Stimulated activated naive CD8-positive, alpha-beta T cell treated with anti-CD3 and anti-CD28 coated beads, Interleukin-15, amount 100 ng/mL, for 72 hours (primary cell): Measurements from ENCODE around the gene PLS1.
"Not testable (repeated sequence)": the region's sequence is repeated elsewhere in the genome, so short reads cannot be mapped to it uniquely, and the experiment has no call there.

Source experiments
- ATAC-seq: fragments of 150-1000 bp; cut with Tn5 transposase; 2 replicates; pipeline ENCODE4 v1.10.0; 2021; ENCODE audit warnings: mild to moderate bottlenecking, moderate library complexity
- DNase-seq, 2 donors: peaks; one replicate each; pipeline ENCODE4 v3.0.0; 2021 to 2022
- H3K27ac Mint-ChIP-seq, 2 donors: one replicate each; pipeline ENCODE4 v1.8.0; 2022; ENCODE audit warnings: mild to moderate bottlenecking in 2 of 2, mixed read lengths in 2 of 2, moderate library complexity in 2 of 2
- H3K27me3 Mint-ChIP-seq: one replicate; pipeline ENCODE4 v1.8.0; 2022; ENCODE audit warnings: mixed read lengths
- H3K4me1 Mint-ChIP-seq: one replicate; pipeline ENCODE4 v1.8.0; 2022; ENCODE audit warnings: mild to moderate bottlenecking, mixed read lengths
- H3K4me3 Mint-ChIP-seq, 2 donors: one replicate each; pipeline ENCODE4 v1.8.0; 2022; ENCODE audit warnings: mild to moderate bottlenecking in 2 of 2, mixed read lengths in 2 of 2, moderate library complexity in 1 of 2
- H3K9me3 Mint-ChIP-seq, 2 donors: one replicate each; pipeline ENCODE4 v1.8.0; 2022; ENCODE audit warnings: mixed read lengths in 2 of 2

PLS1 gene

DNA sequence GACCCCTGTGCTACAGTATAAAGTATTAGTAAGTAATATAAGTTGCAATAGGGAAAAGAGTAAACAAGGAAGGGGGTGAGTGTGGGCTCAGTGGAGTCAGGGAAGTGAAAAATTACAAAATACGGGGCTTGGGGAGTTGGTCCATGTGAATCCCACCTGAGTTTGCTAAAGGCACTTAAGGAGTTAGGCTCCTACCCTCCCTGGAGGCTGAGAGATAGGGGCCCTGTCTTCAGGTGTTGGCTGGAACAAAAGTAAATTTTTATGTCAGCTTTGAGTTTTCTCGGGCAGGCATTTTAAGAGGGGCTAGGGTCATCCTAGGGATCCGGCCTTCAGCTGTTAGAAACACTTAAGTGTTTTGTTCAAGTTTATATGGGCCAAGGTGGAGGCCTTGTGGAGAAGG is 135.9 kb downstream of the PLS1 start:
- Mint-ChIP-seq H3K27ac (no peak overlapping the region), H3K27me3 (no peaks in the 10 kb centered on the region), H3K4me3 (no peak overlapping the region), H3K4me1 (no peaks in the 10 kb centered on the region), H3K9me3 (no peaks in the 10 kb centered on the region)
- DNase-seq (no peak), ATAC-seq (no peak)

- ATAC-seq (no peak), DNase-seq (no peak)
- Mint-ChIP-seq H3K27me3 (no peaks in the 10 kb centered on the region), H3K27ac (no peak overlapping the region), H3K9me3 (no peaks in the 10 kb centered on the region), H3K4me1 (no peaks in the 10 kb centered on the region), H3K4me3 (no peak overlapping the region)
Measured at GRCh38 chr3:142734834-142735233, 138.6 kb downstream of the PLS1 start.

- Mint-ChIP-seq H3K27ac (no peak overlapping the region), H3K27me3 (no peaks in the 10 kb centered on the region), H3K9me3 (no peaks in the 10 kb centered on the region), H3K4me1 (no peaks in the 10 kb centered on the region), H3K4me3 (no peak overlapping the region)
- DNase-seq, result no peak
- no peak for ATAC-seq
Measured at GRCh38 chr3:142735462-142735861, 139.3 kb downstream of the PLS1 start.

DNA sequence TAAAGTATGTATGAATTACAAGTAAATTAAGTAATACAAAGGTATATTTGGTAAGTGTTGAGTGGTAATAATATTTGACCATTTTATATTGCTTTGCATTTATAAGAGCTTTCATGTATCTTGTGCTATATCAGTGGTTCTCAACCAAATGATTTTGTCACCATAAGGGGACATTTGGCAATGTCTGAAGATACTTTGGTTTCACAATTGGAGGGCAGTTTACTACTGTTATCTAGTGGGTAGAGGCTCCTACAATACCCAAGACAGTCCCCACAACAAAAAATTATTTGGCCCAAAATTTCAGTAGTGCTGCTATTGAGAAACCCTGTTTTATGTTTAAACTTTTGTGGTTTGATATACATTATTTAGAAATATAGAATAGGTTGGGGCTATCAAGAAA is 142.2 kb downstream of the PLS1 start:
- Mint-ChIP-seq H3K27ac (no peak overlapping the region), H3K4me3 (no peak overlapping the region), H3K4me1 (no peaks in the 10 kb centered on the region), H3K9me3 (no peaks in the 10 kb centered on the region), H3K27me3 (no peaks in the 10 kb centered on the region)
- no peak for DNase-seq
- ATAC-seq, result no peak

GRCh38 chr3:142746646-142747045 is 150.5 kb downstream of the PLS1 start:
- H3K27ac Mint-ChIP-seq, result no peak overlapping the region
- ATAC-seq, result no peak
- no peaks in the 10 kb centered on the region for H3K9me3 Mint-ChIP-seq
- no peaks in the 10 kb centered on the region for H3K27me3 Mint-ChIP-seq
- H3K4me1 Mint-ChIP-seq, result no peaks in the 10 kb centered on the region
- no peak overlapping the region for H3K4me3 Mint-ChIP-seq
- no peak for DNase-seq

- not testable (repeated sequence) for H3K4me1 Mint-ChIP-seq, DNase-seq, H3K27ac Mint-ChIP-seq, H3K27me3 Mint-ChIP-seq, H3K4me3 Mint-ChIP-seq, ATAC-seq, H3K9me3 Mint-ChIP-seq
Measured at GRCh38 chr3:142750531-142750930, 154.3 kb downstream of the PLS1 start.

GRCh38 chr3:142752605-142753004 is 156.4 kb downstream of the PLS1 start:
- H3K27ac Mint-ChIP-seq, H3K4me1 Mint-ChIP-seq, H3K4me3 Mint-ChIP-seq, H3K9me3 Mint-ChIP-seq, ATAC-seq, DNase-seq, H3K27me3 Mint-ChIP-seq: not testable (repeated sequence)

DNA sequence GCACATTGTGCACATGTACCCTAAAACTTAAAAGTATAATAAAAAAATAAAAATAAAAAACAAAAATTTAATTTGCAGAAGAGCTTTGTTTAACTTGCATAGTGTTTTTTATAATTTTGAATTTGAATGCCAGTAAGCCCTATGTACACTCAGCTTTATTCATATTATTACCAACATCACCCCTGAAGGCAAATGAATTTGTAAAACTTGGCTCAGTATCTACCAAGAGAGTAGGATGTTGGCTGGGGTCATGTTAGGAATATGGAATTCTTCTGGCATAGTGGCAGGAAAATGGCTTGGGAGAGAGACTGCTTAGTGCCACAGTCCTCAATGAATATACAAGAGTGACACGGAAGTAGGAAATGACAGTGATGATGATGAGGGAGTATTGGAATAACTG is 158.3 kb downstream of the PLS1 start:
- Mint-ChIP-seq H3K4me1 (no peaks in the 10 kb centered on the region), H3K4me3 (no peak overlapping the region), H3K27me3 (no peaks in the 10 kb centered on the region), H3K9me3 (no peaks in the 10 kb centered on the region), H3K27ac (no peak overlapping the region)
- no peak for DNase-seq
- ATAC-seq, result no peak
